ENCODE results near the gene HDAC10.
A peak's percentile ranks its signal among the peaks of the same experiment; 100 is the strongest.

The HDAC10 gene

GRCh38 chr22:50209893-50210292 is 41.2 kb downstream of the HDAC10 start:
- H3K9me3 ChIP-seq (ENCODE audit: insufficient read depth, low read length), result no peaks in the 10 kb centered on the region
- H4K20me1 ChIP-seq (ENCODE audit: insufficient read depth, low read length), result no peaks in the 10 kb centered on the region
- H3K27me3 ChIP-seq (ENCODE audit: low read depth, low read length), result no peaks in the 10 kb centered on the region
- no peak overlapping the region for H3K27ac ChIP-seq (ENCODE audit: low read length)
- TF ChIP-seq EZH2phosphoT487 (IDR thresholded peaks at IDR 0.05; ENCODE audit: low read depth), result no peak
- peak; percentile 70 for TF ChIP-seq CTCF (IDR thresholded peaks at IDR 0.05; ENCODE audit: low read depth, low read length)
- no peaks in the 10 kb centered on the region for H3K4me1 ChIP-seq (ENCODE audit: low read length)
- H2AFZ ChIP-seq (ENCODE audit: low read depth, low read length), result no peak overlapping the region
- H3K79me2 ChIP-seq (ENCODE audit: low read length), result peaks cover 1% of the 10 kb centered on the region; the same call in 1 of the 2 replicates
- H3K4me3 ChIP-seq (ENCODE audit: low read length), result no peak overlapping the region
- H3K36me3 ChIP-seq (replicated peaks; ENCODE audit: low read depth, low read length), result peaks cover 6% of the 10 kb centered on the region
- H3K4me2 ChIP-seq (ENCODE audit: low read length), result no peak overlapping the region
- no peak overlapping the region for H3K9ac ChIP-seq (ENCODE audit: low read length)

- H3K27me3 ChIP-seq (ENCODE audit: low read depth, low read length), result no peaks in the 10 kb centered on the region
- no peak overlapping the region for H3K9ac ChIP-seq (ENCODE audit: low read length)
- H3K4me2 ChIP-seq (ENCODE audit: low read length), result no peak overlapping the region
- no peak overlapping the region for H3K27ac ChIP-seq (ENCODE audit: low read length)
- H3K36me3 ChIP-seq (replicated peaks; ENCODE audit: low read depth, low read length), result peaks cover 6% of the 10 kb centered on the region
- H3K4me3 ChIP-seq (ENCODE audit: low read length), result no peak overlapping the region
- no peaks in the 10 kb centered on the region for H4K20me1 ChIP-seq (ENCODE audit: insufficient read depth, low read length)
- no peaks in the 10 kb centered on the region for H3K9me3 ChIP-seq (ENCODE audit: insufficient read depth, low read length)
- TF ChIP-seq EZH2phosphoT487 (IDR thresholded peaks at IDR 0.05; ENCODE audit: low read depth), result no peak
- H3K79me2 ChIP-seq (ENCODE audit: low read length), result no peaks in the 10 kb centered on the region; the same call in 1 of the 2 replicates
- no peaks in the 10 kb centered on the region for H3K4me1 ChIP-seq (ENCODE audit: low read length)
- no peak overlapping the region for H2AFZ ChIP-seq (ENCODE audit: low read depth, low read length)
Measured at GRCh38 chr22:50208939-50209892, 41.8 kb downstream of the HDAC10 start.

DNA sequence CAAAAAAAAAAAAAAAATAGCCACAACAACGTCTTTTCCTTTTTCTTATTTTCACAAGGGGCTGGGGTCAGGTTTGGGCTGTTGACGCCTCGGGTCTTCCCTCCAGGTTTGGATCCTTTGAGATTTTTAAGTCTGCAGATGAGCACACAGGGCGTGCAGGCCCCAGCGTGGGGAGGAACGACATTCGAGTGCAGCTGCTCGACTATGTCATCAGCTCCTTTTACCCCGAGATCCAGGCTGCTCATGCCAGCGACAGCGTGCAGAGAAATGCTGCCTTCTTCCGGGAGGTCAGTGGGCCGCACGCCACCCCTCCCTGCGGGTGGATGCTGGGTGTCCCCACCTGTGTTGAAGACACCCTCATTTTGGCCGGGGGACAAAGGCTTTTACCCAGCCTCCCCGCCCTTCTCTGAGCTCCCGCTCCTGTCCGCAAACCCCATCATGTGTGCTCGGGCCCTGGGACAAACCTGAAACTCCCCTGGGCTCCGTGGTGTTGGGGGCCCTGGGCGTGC is 42.6 kb downstream of the HDAC10 start:
- TF ChIP-seq EZH2phosphoT487 (IDR thresholded peaks at IDR 0.05; ENCODE audit: low read depth), result no peak
- TF ChIP-seq CTCF (IDR thresholded peaks at IDR 0.05; ENCODE audit: low read depth, low read length), result no peak
- no peak overlapping the region for H3K9ac ChIP-seq (ENCODE audit: low read length)

GRCh38 chr22:50207383-50208140 is 43.5 kb downstream of the HDAC10 start:
- no peak for TF ChIP-seq EZH2phosphoT487 (IDR thresholded peaks at IDR 0.05; ENCODE audit: low read depth)
- no peak for TF ChIP-seq CTCF (IDR thresholded peaks at IDR 0.05; ENCODE audit: low read depth, low read length)
- no peak overlapping the region for H2AFZ ChIP-seq (ENCODE audit: low read depth, low read length)
- no peaks in the 10 kb centered on the region for H3K9me3 ChIP-seq (ENCODE audit: insufficient read depth, low read length)
- H3K79me2 ChIP-seq (ENCODE audit: low read length), result peaks cover 9% of the 10 kb centered on the region
- peaks cover 10% of the 10 kb centered on the region for H3K36me3 ChIP-seq (replicated peaks; ENCODE audit: low read depth, low read length)
- H3K27ac ChIP-seq (ENCODE audit: low read length), result no peak overlapping the region
- H3K4me1 ChIP-seq (ENCODE audit: low read length), result 0 out of 2 replicates have a peak, but pooled peaks cover 7% of the 10 kb centered on the region
- H3K27me3 ChIP-seq (ENCODE audit: low read depth, low read length), result no peaks in the 10 kb centered on the region
- H3K4me2 ChIP-seq (ENCODE audit: low read length), result no peak overlapping the region
- 0 out of 2 replicates have a peak, but pooled peaks cover 1% of the 10 kb centered on the region for H4K20me1 ChIP-seq (ENCODE audit: insufficient read depth, low read length)
- no peak overlapping the region for H3K4me3 ChIP-seq (ENCODE audit: low read length)
- no peak overlapping the region for H3K9ac ChIP-seq (ENCODE audit: low read length)

More for the DNA sequence above, 42.6 kb downstream of the HDAC10 start:
- H3K27me3 ChIP-seq (ENCODE audit: low read depth, low read length), result no peaks in the 10 kb centered on the region
- H3K9me3 ChIP-seq (ENCODE audit: insufficient read depth, low read length), result no peaks in the 10 kb centered on the region
- H3K4me3 ChIP-seq (ENCODE audit: low read length), result no peak overlapping the region
- no peak overlapping the region for H2AFZ ChIP-seq (ENCODE audit: low read depth, low read length)
- H4K20me1 ChIP-seq (ENCODE audit: insufficient read depth, low read length), result no peaks in the 10 kb centered on the region
- peaks cover 6% of the 10 kb centered on the region for H3K36me3 ChIP-seq (replicated peaks; ENCODE audit: low read depth, low read length)
- H3K4me1 ChIP-seq (ENCODE audit: low read length), result 0 out of 2 replicates have a peak, but pooled peaks cover 5% of the 10 kb centered on the region
- no peak overlapping the region for H3K27ac ChIP-seq (ENCODE audit: low read length)
- peaks cover 1% of the 10 kb centered on the region; the same call in 1 of the 2 replicates for H3K79me2 ChIP-seq (ENCODE audit: low read length)
- H3K4me2 ChIP-seq (ENCODE audit: low read length), result no peak overlapping the region

All from OCI-LY3 (cell line).